Mammary epithelial cell (primary cell): ENCODE data around the gene SRGAP3.

Source experiments
- CTCF ChIP-seq, 2 donors: IDR thresholded peaks in 1 of 2; conservative IDR thresholded peaks in 1 of 2; 2 replicates each; pipeline ENCODE4 v1.5.1; 2011 to 2012; ENCODE audit warnings: inconsistent platforms in 2 of 2, low read length in 2 of 2, mild to moderate bottlenecking in 2 of 2, control low read depth in 1 of 2, low read depth in 1 of 2; ENCODE audit not compliant: insufficient read depth in 1 of 2; ENCODE audit errors: extremely low read depth in 1 of 2
- EZH2 ChIP-seq: IDR thresholded peaks from 2 replicates; pipeline ENCODE4 v1.6.1; 2012; ENCODE audit warnings: low read length, inconsistent platforms, borderline replicate concordance

GRCh38 chr3:8976540-8977182 is 272.8 kb downstream of the SRGAP3 start:
- no peak for TF ChIP-seq CTCF (conservative IDR thresholded peaks at IDR 0.05 in 1 of 2, IDR thresholded peaks at IDR 0.05 in 1 of 2; ENCODE audit: extremely low read depth in 1 of 2, insufficient read depth in 1 of 2, low read depth in 1 of 2, low read length in 2 of 2)
- TF ChIP-seq EZH2: no peak
